A549 (cell line): ENCODE data around the gene GNG4. TPM values are rescaled to one million over a fixed set of nuclear protein-coding genes. Genes with fewer than 3 reads are reported as not detected.

ENCODE experiments used
- ATAC-seq, 2 experiments: fragments of 200-7000 bp in 1 of 2; fragments of >200 bp in 1 of 2; cut with Nextera tagmentation in 1 of 2; cut with Tn5 transposase in 1 of 2; 3 replicates each; pipeline versions ENCODE4 v1.8.0 to v1.9.1; 2018 to 2020; ENCODE audit warnings: mild to moderate bottlenecking in 1 of 2, moderate library complexity in 1 of 2
- CTCF ChIA-PET: fragments of 300-600 bp; sonication (Branson Sonifier 250); formaldehyde crosslinking; extraction: SDS; loops from one replicate; lab custom pipeline; 2021; ENCODE audit warnings: antibody characterized with exemption, inconsistent platforms; lab: Yijun Ruan, JAX
- POLR2A ChIA-PET: fragments of 350-600 bp; formaldehyde crosslinking; extraction: SDS; loops from one replicate; lab custom pipeline; 2021; ENCODE audit warnings: antibody characterized with exemption, inconsistent platforms; lab: Yijun Ruan, JAX
- DNase-seq, 2 experiments: peaks; one replicate each; pipeline versions ENCODE4 v3.0.0 to v3.0.0-alpha.2; 2011 to 2016; ENCODE audit warnings: low read depth in 1 of 2, low spot score in 1 of 2
- FAIRE-seq: peaks from 2 replicates; lab custom pipeline; 2011; peaks lifted over from hg19 to GRCh38; lab: Jason Lieb, UNC
- H3K27ac ChIP-seq, 2 experiments: fragments of >200 bp; sonication (Bioruptor Twin); formaldehyde crosslinking; 3 replicates each; pipeline ENCODE4 v1.5.1; 2016 to 2017
- H3K4me1 ChIP-seq: fragments of >200 bp; sonication (Bioruptor Twin); formaldehyde crosslinking; 3 replicates; pipeline ENCODE4 v1.6.1; 2016
- H3K4me2 ChIP-seq: fragments of >200 bp; sonication (Bioruptor Twin); formaldehyde crosslinking; 3 replicates; pipeline ENCODE4 v1.6.1; 2016
- H3K4me3 ChIP-seq: fragments of >200 bp; sonication (Bioruptor Twin); formaldehyde crosslinking; 3 replicates; pipeline ENCODE4 v1.5.1; 2016
- H3K9me3 ChIP-seq: fragments of >200 bp; sonication (Bioruptor Twin); formaldehyde crosslinking; 3 replicates; pipeline ENCODE4 v1.6.1; 2016
- CHD2 ChIP-seq: fragments of 150-350 bp; IDR thresholded peaks from 2 replicates; pipeline ENCODE4 v1.6.1; 2014; ENCODE audit warnings: low read length; ENCODE audit not compliant: partially characterized antibody
- EHMT2 ChIP-seq: fragments of 200-600 bp; sonication (generic); IDR thresholded peaks from 2 replicates; pipeline ENCODE4 v1.6.1; 2016; ENCODE audit warnings: antibody characterized with exemption, low read depth, mild to moderate bottlenecking, moderate library complexity
- FOXS1 ChIP-seq: fragments of 250-450 bp; sonication (Bioruptor Pico); IDR thresholded peaks from 2 replicates; pipeline ENCODE4 v1.5.0; 2020; ENCODE audit warnings: mild to moderate bottlenecking, moderate library complexity
- HMGXB4 ChIP-seq: fragments of 250-450 bp; sonication (Bioruptor Pico); IDR thresholded peaks from 2 replicates; pipeline ENCODE4 v1.5.0; 2021; ENCODE audit warnings: mild to moderate bottlenecking, moderate library complexity, borderline replicate concordance
- HOXA7 ChIP-seq: fragments of 250-450 bp; sonication (Bioruptor Pico); IDR thresholded peaks from 2 replicates; pipeline ENCODE4 v1.5.0; 2020; ENCODE audit warnings: mild to moderate bottlenecking, moderate library complexity
- HOXB5 ChIP-seq: fragments of 250-450 bp; sonication (Bioruptor Pico); IDR thresholded peaks from 2 replicates; pipeline ENCODE4 v1.5.0; 2020; ENCODE audit warnings: mild to moderate bottlenecking, moderate library complexity
- JUNB ChIP-seq: fragments of >200 bp; sonication (Bioruptor Twin); formaldehyde crosslinking; IDR thresholded peaks from 2 replicates; pipeline ENCODE4 v1.6.1; 2016
- KDM1A ChIP-seq: fragments of 200-600 bp; sonication (generic); IDR thresholded peaks from 2 replicates; pipeline ENCODE4 v1.6.1; 2016; ENCODE audit warnings: low read depth, mild to moderate bottlenecking
- KDM5A ChIP-seq: fragments of 200-600 bp; sonication (generic); IDR thresholded peaks from 2 replicates; pipeline ENCODE4 v1.6.1; 2016; ENCODE audit warnings: antibody characterized with exemption, mild to moderate bottlenecking
- MYC ChIP-seq: IDR thresholded peaks from 2 replicates; pipeline ENCODE4 v1.6.1; 2012; ENCODE audit warnings: mild to moderate bottlenecking, inconsistent platforms, low read length, improper control_type of control experiment, borderline replicate concordance
- NFE2L2 ChIP-seq: fragments of 150-350 bp; conservative IDR thresholded peaks from 2 replicates; pipeline ENCODE4 v1.6.1; 2014; ENCODE audit warnings: low read length
- NR3C1 ChIP-seq: fragments of >200 bp; sonication (Bioruptor Twin); formaldehyde crosslinking; IDR thresholded peaks from 3 replicates; pipeline ENCODE4 v1.6.1; 2017
- PBX3 ChIP-seq: IDR thresholded peaks from 2 replicates; pipeline ENCODE4 v1.6.1; 2012
- PHF8 ChIP-seq: fragments of 200-600 bp; sonication (generic); IDR thresholded peaks from 2 replicates; pipeline ENCODE4 v1.6.1; 2016; ENCODE audit warnings: low read depth, mild to moderate bottlenecking, antibody characterized with exemption, moderate library complexity, borderline replicate concordance
- RARB ChIP-seq: fragments of 250-450 bp; sonication (Bioruptor Pico); IDR thresholded peaks from 2 replicates; pipeline ENCODE4 v1.8.0; 2021; ENCODE audit warnings: mild to moderate bottlenecking, moderate library complexity
- RNF2 ChIP-seq: fragments of 200-600 bp; sonication (generic); IDR thresholded peaks from 2 replicates; pipeline ENCODE4 v1.6.1; 2016; ENCODE audit warnings: low read depth, mild to moderate bottlenecking, antibody characterized with exemption, moderate library complexity, borderline replicate concordance
- SMC3 ChIP-seq: fragments of >200 bp; sonication (Bioruptor Twin); formaldehyde crosslinking; IDR thresholded peaks from 3 replicates; pipeline ENCODE4 v1.6.1; 2018; ENCODE audit warnings: inconsistent platforms
- USF2 ChIP-seq: fragments of 450-650 bp; IDR thresholded peaks from 2 replicates; pipeline ENCODE4 v1.6.1; 2014; ENCODE audit warnings: antibody characterized with exemption
- ZNF302 ChIP-seq: fragments of 250-450 bp; sonication (Bioruptor Pico); IDR thresholded peaks from 2 replicates; pipeline ENCODE4 v1.9.0; 2021; ENCODE audit warnings: inconsistent platforms, mild to moderate bottlenecking, moderate library complexity
- ZSCAN20 ChIP-seq: fragments of 250-450 bp; sonication (Bioruptor Pico); IDR thresholded peaks from 2 replicates; pipeline ENCODE4 v1.8.0; 2022; ENCODE audit warnings: mild to moderate bottlenecking, moderate library complexity
- WGBS: methylation state at CpG from one replicate; pipeline ENCODE4 v1.1.6; 2017; ENCODE audit errors: missing lambda C conversion rate; 5-methylcytosine and 5-hydroxymethylcytosine counted together
- polyA plus RNA-seq, 4 experiments: library from polyadenylated mRNA; depleted of rRNA in 3 of 4; stranded (reverse); fragments of >200 nt; fragmentation: RNase III in 1 of 4; extraction: RNeasy Plus Mini Kit Qiagen cat#74134 plus additional on column Dnase treatment in 1 of 4; gene quantifications; 2 replicates in 3 of 4; 3 replicates in 1 of 4; pipeline ENCODE4 v1.2.3, GENCODE V29; 2011 to 2017
- TF ChIP-seq, protein P1 (sequence below): fragments of 200-600 bp; sonication (generic); IDR thresholded peaks from 2 replicates; pipeline ENCODE4 v1.6.1; 2016; ENCODE audit warnings: antibody characterized with exemption, mild to moderate bottlenecking, moderate library complexity
- TF ChIP-seq, protein P2 (sequence below): fragments of >200 bp; sonication (Bioruptor Twin); formaldehyde crosslinking; IDR thresholded peaks from 2 replicates; pipeline ENCODE4 v1.6.1; 2016

The GNG4 gene
- polyA plus RNA-seq, 2 of the 4 experiments (the other 2 are of a cell fraction): 10.5 to 16.3 TPM

DNA sequence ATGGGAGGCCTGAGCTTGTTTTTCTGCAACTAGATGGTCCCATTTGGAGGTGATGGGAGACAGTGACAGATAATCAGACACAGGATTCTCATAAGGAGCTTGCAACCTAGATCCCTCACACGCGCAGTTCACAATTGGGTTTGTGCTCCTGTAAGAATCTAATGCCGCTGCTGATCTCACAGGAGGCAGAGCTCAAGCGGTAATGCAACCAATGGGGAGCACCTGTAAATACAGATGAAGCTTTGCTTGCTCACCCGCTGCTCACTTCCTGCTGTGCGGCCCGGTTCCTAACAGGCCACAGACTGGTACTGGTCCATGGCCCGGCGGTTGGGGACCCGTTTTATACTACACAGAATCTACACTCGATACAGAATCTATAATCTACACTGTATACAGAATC, 92.8 kb downstream of the GNG4 start:
- 85% methylated on average over 11 of the region's 11 CpGs for WGBS
- ChIA-PET CTCF (interaction anchor here (1.0 to 1.1 kb wide), 3 partner anchors 14 to 226 kb away, joined by 3 to 4 read pairs (median 4); no protein-coding TSS in a partner anchor), POLR2A (no interaction called here)
- H3K9me3 ChIP-seq: no peaks in the 10 kb centered on the region
- H3K27ac ChIP-seq: no peak overlapping the region
- no peak overlapping the region for H3K4me2 ChIP-seq
- no peak overlapping the region for H3K4me3 ChIP-seq
- FAIRE-seq (no peak), DNase-seq (no peak), ATAC-seq (no peak)
- H3K4me1 ChIP-seq: no peaks in the 10 kb centered on the region
- TF ChIP-seq NFE2L2: no peak
- TF ChIP-seq EHMT2: no peak
- no peak for TF ChIP-seq SMC3
- no peak for TF ChIP-seq FOXS1
- TF ChIP-seq HMGXB4 (CRISPR knock-in tag): no peak
- TF ChIP-seq USF2: no peak
- no peak for TF ChIP-seq PBX3
- no peak for TF ChIP-seq NR3C1
- TF ChIP-seq, protein P1, sequence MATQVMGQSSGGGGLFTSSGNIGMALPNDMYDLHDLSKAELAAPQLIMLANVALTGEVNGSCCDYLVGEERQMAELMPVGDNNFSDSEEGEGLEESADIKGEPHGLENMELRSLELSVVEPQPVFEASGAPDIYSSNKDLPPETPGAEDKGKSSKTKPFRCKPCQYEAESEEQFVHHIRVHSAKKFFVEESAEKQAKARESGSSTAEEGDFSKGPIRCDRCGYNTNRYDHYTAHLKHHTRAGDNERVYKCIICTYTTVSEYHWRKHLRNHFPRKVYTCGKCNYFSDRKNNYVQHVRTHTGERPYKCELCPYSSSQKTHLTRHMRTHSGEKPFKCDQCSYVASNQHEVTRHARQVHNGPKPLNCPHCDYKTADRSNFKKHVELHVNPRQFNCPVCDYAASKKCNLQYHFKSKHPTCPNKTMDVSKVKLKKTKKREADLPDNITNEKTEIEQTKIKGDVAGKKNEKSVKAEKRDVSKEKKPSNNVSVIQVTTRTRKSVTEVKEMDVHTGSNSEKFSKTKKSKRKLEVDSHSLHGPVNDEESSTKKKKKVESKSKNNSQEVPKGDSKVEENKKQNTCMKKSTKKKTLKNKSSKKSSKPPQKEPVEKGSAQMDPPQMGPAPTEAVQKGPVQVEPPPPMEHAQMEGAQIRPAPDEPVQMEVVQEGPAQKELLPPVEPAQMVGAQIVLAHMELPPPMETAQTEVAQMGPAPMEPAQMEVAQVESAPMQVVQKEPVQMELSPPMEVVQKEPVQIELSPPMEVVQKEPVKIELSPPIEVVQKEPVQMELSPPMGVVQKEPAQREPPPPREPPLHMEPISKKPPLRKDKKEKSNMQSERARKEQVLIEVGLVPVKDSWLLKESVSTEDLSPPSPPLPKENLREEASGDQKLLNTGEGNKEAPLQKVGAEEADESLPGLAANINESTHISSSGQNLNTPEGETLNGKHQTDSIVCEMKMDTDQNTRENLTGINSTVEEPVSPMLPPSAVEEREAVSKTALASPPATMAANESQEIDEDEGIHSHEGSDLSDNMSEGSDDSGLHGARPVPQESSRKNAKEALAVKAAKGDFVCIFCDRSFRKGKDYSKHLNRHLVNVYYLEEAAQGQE: no peak
- no peak for TF ChIP-seq ZSCAN20 (CRISPR knock-in tag)
- TF ChIP-seq, protein P2, sequence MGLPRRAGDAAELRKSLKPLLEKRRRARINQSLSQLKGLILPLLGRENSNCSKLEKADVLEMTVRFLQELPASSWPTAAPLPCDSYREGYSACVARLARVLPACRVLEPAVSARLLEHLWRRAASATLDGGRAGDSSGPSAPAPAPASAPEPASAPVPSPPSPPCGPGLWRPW: no peak
- TF ChIP-seq RARB: no peak
- TF ChIP-seq MYC: no peak
- no peak for TF ChIP-seq RNF2
- no peak for TF ChIP-seq HOXA7 (CRISPR knock-in tag)
- no peak for TF ChIP-seq KDM1A
- no peak for TF ChIP-seq KDM5A
- TF ChIP-seq CHD2: no peak

DNA sequence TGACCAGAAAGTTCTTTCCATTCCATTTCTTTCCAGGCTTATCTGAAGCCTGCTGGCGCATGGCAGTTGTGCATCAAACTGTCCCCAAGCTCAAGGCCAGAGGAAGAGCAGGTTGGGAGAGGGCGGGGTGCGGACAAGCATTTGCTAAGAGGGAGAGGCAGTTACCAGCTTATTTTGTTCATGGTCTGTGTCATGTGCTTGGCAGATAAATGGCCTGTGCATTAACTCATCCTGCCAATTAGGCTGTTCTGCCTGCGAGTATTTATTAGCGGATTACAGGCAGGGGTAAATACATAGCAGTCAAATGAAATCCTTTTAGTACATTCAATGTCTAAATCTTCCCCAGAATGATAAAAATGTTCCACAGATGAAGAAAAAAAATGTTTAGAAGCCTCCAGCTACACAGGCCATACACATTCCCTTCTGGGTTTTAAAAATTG, 96.5 kb downstream of the GNG4 start:
- WGBS: 95% methylated on average over 5 of the region's 5 CpGs
- POLR2A ChIA-PET: no interaction called here
- FAIRE-seq (no peak), DNase-seq (no peak), ATAC-seq (no peak)
- H3K4me3 ChIP-seq: no peak overlapping the region
- no peak overlapping the region for H3K27ac ChIP-seq
- CTCF ChIA-PET: interaction anchor here (0.5 to 1.7 kb wide), 4 partner anchors 11 to 230 kb away, joined by 3 to 4 read pairs (median 3); no protein-coding TSS in a partner anchor
- no peaks in the 10 kb centered on the region for H3K4me1 ChIP-seq
- TF ChIP-seq RARB (no peak), ZNF302 (no peak), KDM1A (no peak), KDM5A (no peak), PHF8 (no peak), HMGXB4 (CRISPR knock-in tag) (no peak), MYC (no peak), CHD2 (no peak), JUNB (no peak), HOXB5 (CRISPR knock-in tag) (no peak)
- TF ChIP-seq, protein P1: no peak
- H3K4me2 ChIP-seq: no peak overlapping the region
- H3K9me3 ChIP-seq: no peaks in the 10 kb centered on the region
